Spleen (tissue), 11 donors: ENCODE results near the gene SHE. TPM values are rescaled to one million over a fixed set of nuclear protein-coding genes. Genes with fewer than 3 reads are reported as not detected.
A peak's percentile ranks its signal among the peaks of the same experiment; 100 is the strongest.

Experiments used
- DNase-seq: peaks from one replicate; pipeline ENCODE4 v3.0.0-alpha.2; 2020
- H3K27ac ChIP-seq, 8 donors: fragments of 200-600 bp; sonication (generic) in 7 of 8; 1 replicate in 4 of 8; 2 replicates in 4 of 8; pipeline versions ENCODE4 v1.5.0 to v1.8.0; 2016 to 2021; ENCODE audit warnings: inconsistent platforms in 4 of 8, mild to moderate bottlenecking in 4 of 8, moderate library complexity in 1 of 8
- H3K27me3 ChIP-seq, 7 donors: fragments of 200-600 bp; sonication (generic) in 6 of 7; replicated peaks in 1 of 7; 1 replicate in 4 of 7; 2 replicates in 3 of 7; pipeline versions ENCODE4 v1.5.0 to v1.8.0; 2016 to 2021; ENCODE audit warnings: inconsistent platforms in 3 of 7, mild to moderate bottlenecking in 1 of 7
- H3K36me3 ChIP-seq, 6 donors: fragments of 200-600 bp; sonication (generic) in 5 of 6; 1 replicate in 4 of 6; 2 replicates in 2 of 6; pipeline versions ENCODE4 v1.5.0 to v1.8.0; 2016 to 2021; ENCODE audit warnings: inconsistent platforms in 2 of 6
- H3K4me1 ChIP-seq, 6 donors: fragments of 200-600 bp; sonication (generic) in 5 of 6; 1 replicate in 3 of 6; 2 replicates in 3 of 6; pipeline versions ENCODE4 v1.5.0 to v1.8.0; 2016 to 2021; ENCODE audit warnings: inconsistent platforms in 3 of 6
- H3K4me3 ChIP-seq, 8 donors: fragments of 200-600 bp; sonication (generic) in 7 of 8; 1 replicate in 4 of 8; 2 replicates in 4 of 8; pipeline versions ENCODE4 v1.5.0 to v1.8.0; 2016 to 2021; ENCODE audit warnings: inconsistent platforms in 4 of 8, mild to moderate bottlenecking in 4 of 8, moderate library complexity in 2 of 8
- H3K9me3 ChIP-seq, 8 donors: fragments of 200-600 bp; sonication (generic) in 7 of 8; 1 replicate in 4 of 8; 2 replicates in 4 of 8; pipeline versions ENCODE4 v1.5.0 to v1.8.0; 2016 to 2021; ENCODE audit warnings: inconsistent platforms in 4 of 8
- CTCF ChIP-seq, 11 experiments: fragments of 200-600 bp in 7 of 11; fragments of 450-650 bp in 4 of 11; sonication (generic) in 4 of 11; IDR thresholded peaks in 8 of 11; conservative IDR thresholded peaks in 3 of 11; 1 replicate in 7 of 11; 2 replicates in 4 of 11; pipeline versions ENCODE4 v1.4.0 to v1.8.0; 2016 to 2021; ENCODE audit warnings: antibody characterized with exemption in 11 of 11, inconsistent platforms in 4 of 11, mild to moderate bottlenecking in 1 of 11
- POLR2A ChIP-seq, 3 donors: fragments of 450-650 bp; IDR thresholded peaks; one replicate each; pipeline ENCODE4 v1.5.1; 2017; ENCODE audit warnings: antibody characterized with exemption in 3 of 3, mild to moderate bottlenecking in 1 of 3
- POLR2AphosphoS5 ChIP-seq, 3 donors: sonication (generic); formaldehyde crosslinking; IDR thresholded peaks; one replicate each; pipeline ENCODE4 v1.5.1; 2017; ENCODE audit warnings: antibody characterized with exemption in 3 of 3
- WGBS, 5 donors: extraction: QIAGEN DNeasy Blood & Tissue Kit in 3 of 5; methylation state at CpG; one replicate each; pipeline versions ENCODE4 v1.1.5 to v1.1.7; 2013 to 2018; 5-methylcytosine and 5-hydroxymethylcytosine counted together
- intact Hi-C: fragments of 100-400 bp; cut with DNase I; formaldehyde crosslinking; loops from one replicate; pipeline ENCODE4 v1.15.0; 2023; ENCODE audit warnings: low total_unique reads
- polyA plus RNA-seq, 3 donors: library from polyadenylated mRNA; stranded (reverse); fragments of 200-250 nt; gene quantifications; one replicate each; pipeline ENCODE4 v1.2.1, GENCODE V29; 2013
- total RNA-seq, 7 donors: library from RNA; depleted of rRNA in 3 of 7; stranded (reverse); fragments of >200 nt in 3 of 7; fragmentation: NEBNext Ultra II Directional in 4 of 7; extraction: Animal tissue kit (Norgen Biotek cat#: 25700) in 4 of 7; gene quantifications; one replicate each; pipeline versions ENCODE4 v1.1.0 to v1.2.1, GENCODE V29; 2016 to 2021
- donor health status: healthy with polysubstance abuse.
- donor health status: DM: no; HTN: no; CAD: no; lungs with moderate emphysema.
- donor health status: DM: no; HTN: no; CAD: no.
- donor health status: Bipolar disorder and iron deficiency.
- donor health status: healthy.
- donor health status: DM: no; HTN: no; CAD: no.
- donor health status: DM: yes; HTN: yes; CAD: no.

SHE gene
- total and polyA plus RNA-seq, 10 donors, result 8.2 to 54.7 (median 32.4) TPM

- peaks cover 5 to 61% (median 25%) of the 10 kb centered on the region in 6 donors for H3K4me1 ChIP-seq
- intact Hi-C loops, result no loop called here
Observed at GRCh38 chr1:154466921-154467417, 35.2 kb downstream of the SHE start.

GRCh38 chr1:154466206-154466605 is 36.0 kb downstream of the SHE start:
- intact Hi-C loops, result no loop called here
- Histone ChIP-seq H3K4me1 (peaks cover 5 to 64% (median 25%) of the 10 kb centered on the region in 6 donors), H3K27ac (peak overlapping the region in 7 of 8 donors; percentile 12 to 84 (median 44)), H3K27me3 (no peaks in the 10 kb centered on the region), H3K4me3 (no peak overlapping the region), H3K36me3 (peaks cover 0 to 66% (median 6%) of the 10 kb centered on the region in 6 donors), H3K9me3 (no peaks in the 10 kb centered on the region)
- WGBS, 5 donors, result 52 to 60% (median 56%) methylated on average over 3 of the region's 3 CpGs
- TF ChIP-seq CTCF (IDR thresholded peaks at IDR 0.05 in 8 of 11, conservative IDR thresholded peaks at IDR 0.05 in 3 of 11), result no peak
- no peak for TF ChIP-seq POLR2AphosphoS5 (IDR thresholded peaks at IDR 0.05)
- no peak for TF ChIP-seq POLR2A (IDR thresholded peaks at IDR 0.05)
- peak; percentile 6 for DNase-seq

More at GRCh38 chr1:154466921-154467417, 35.2 kb downstream of the SHE start:
- H3K36me3 ChIP-seq, result peaks cover 0 to 59% (median 6%) of the 10 kb centered on the region in 6 donors
- H3K27me3 ChIP-seq, result no peaks in the 10 kb centered on the region
- 22 to 38% (median 29%) methylated on average over 8 of the region's 8 CpGs for WGBS, 5 donors
- H3K4me3 ChIP-seq, result no peak overlapping the region
- TF ChIP-seq CTCF (IDR thresholded peaks at IDR 0.05 in 8 of 11, conservative IDR thresholded peaks at IDR 0.05 in 3 of 11) (peak in 1 of 11 experiments; percentile 18), POLR2AphosphoS5 (IDR thresholded peaks at IDR 0.05) (no peak), POLR2A (IDR thresholded peaks at IDR 0.05) (no peak)
- DNase-seq, result peak; percentile 29
- H3K27ac ChIP-seq, result peak overlapping the region in 6 of 8 donors; percentile 12 to 84 (median 56)
- H3K9me3 ChIP-seq, result no peaks in the 10 kb centered on the region

- 76 to 82% (median 79%) methylated on average over 8 of the region's 8 CpGs for WGBS, 5 donors
- Histone ChIP-seq H3K27ac (peak overlapping the region in 5 of 8 donors; percentile 14 to 84 (median 67)), H3K4me3 (no peak overlapping the region), H3K4me1 (peaks cover 5 to 61% (median 25%) of the 10 kb centered on the region in 6 donors), H3K36me3 (peaks cover 0 to 71% (median 6%) of the 10 kb centered on the region in 6 donors), H3K9me3 (no peaks in the 10 kb centered on the region), H3K27me3 (no peaks in the 10 kb centered on the region)
- intact Hi-C loops, result no loop called here
- TF ChIP-seq POLR2A (IDR thresholded peaks at IDR 0.05) (no peak), CTCF (IDR thresholded peaks at IDR 0.05 in 8 of 11, conservative IDR thresholded peaks at IDR 0.05 in 3 of 11) (no peak), POLR2AphosphoS5 (IDR thresholded peaks at IDR 0.05) (no peak)
- peak; percentile 64 for DNase-seq
Observed at GRCh38 chr1:154465621-154466195, 36.5 kb downstream of the SHE start.

- Histone ChIP-seq H3K4me3 (no peak overlapping the region), H3K36me3 (peaks cover 0 to 78% (median 5%) of the 10 kb centered on the region in 6 donors), H3K27ac (peak overlapping the region in 7 of 8 donors; percentile 38 to 84 (median 67)), H3K9me3 (no peaks in the 10 kb centered on the region), H3K4me1 (peaks cover 5 to 61% (median 25%) of the 10 kb centered on the region in 6 donors), H3K27me3 (no peaks in the 10 kb centered on the region)
- WGBS, 5 donors, result 13 to 31% (median 23%) methylated on average over 4 of the region's 4 CpGs
- TF ChIP-seq POLR2AphosphoS5 (IDR thresholded peaks at IDR 0.05), result peak in 1 of 3 donors; percentile 39
- TF ChIP-seq CTCF (IDR thresholded peaks at IDR 0.05 in 8 of 11, conservative IDR thresholded peaks at IDR 0.05 in 3 of 11), result no peak
- TF ChIP-seq POLR2A (IDR thresholded peaks at IDR 0.05), result no peak
- intact Hi-C loops, result no loop called here
- DNase-seq, result peak; percentile 70
Observed at GRCh38 chr1:154463512-154463990, 38.7 kb downstream of the SHE start.
